ENCODE measurements around the gene TCTN1.
A peak's percentile ranks its signal among the peaks of the same experiment; 100 is the strongest.
"Not testable (repeated sequence)": the region's sequence is repeated elsewhere in the genome, so short reads cannot be mapped to it uniquely, and the experiment has no call there.

TCTN1 gene

DNA sequence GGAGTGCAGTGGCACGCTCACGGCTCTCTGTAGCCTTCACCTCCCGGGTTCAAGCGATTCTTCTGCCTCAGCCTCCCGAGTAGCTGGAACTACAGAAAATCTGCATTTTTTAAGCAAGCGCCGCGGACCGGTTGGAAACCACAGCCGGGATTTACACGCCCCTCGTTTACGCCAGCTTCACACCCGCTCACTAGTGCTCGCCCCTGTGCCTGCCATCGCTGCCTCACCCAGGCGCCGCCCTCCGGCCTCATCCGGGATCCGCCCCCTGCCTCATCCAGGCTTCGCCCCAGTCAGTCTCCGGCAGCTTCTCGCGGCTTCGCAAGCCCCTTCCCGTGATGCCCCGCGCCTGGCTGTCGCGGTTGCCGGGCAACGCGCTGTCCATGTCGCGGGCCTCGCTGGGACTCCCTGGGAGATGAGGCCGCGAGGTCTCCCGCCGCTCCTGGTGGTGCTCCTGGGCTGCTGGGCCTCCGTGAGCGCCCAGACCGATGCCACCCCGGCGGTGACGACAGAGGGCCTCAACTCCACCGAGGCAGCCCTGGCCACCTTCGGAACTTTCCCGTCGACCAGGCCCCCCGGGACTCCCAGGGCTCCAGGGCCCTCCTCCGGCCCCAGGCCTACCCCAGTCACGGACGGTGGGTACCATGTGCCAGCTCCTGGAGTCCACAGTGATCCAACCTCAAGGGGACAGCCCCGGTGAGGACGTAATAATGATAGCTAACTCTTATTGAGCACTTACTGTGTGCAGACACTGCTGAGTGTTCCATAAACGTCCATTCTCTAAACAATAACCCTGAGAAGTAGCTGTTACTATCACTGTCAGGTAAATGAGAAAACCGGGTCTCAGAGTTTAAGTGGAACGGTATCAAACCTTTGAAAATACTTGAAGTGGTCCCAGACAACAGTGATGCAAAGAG, at the start of gene TCTN1:
TSS of gene TCTN1 (plus strand) at position 359 of the 914 bp plus-strand sequence. CDS start at position 413, 54 bp downstream.
- peak; percentile 97 for DNase-seq (ENCODE audit: low read depth)

GRCh38 chr12:110564471-110564991, 49.4 kb upstream of the TCTN1 start:
- no peak for DNase-seq (ENCODE audit: low read depth)

DNA sequence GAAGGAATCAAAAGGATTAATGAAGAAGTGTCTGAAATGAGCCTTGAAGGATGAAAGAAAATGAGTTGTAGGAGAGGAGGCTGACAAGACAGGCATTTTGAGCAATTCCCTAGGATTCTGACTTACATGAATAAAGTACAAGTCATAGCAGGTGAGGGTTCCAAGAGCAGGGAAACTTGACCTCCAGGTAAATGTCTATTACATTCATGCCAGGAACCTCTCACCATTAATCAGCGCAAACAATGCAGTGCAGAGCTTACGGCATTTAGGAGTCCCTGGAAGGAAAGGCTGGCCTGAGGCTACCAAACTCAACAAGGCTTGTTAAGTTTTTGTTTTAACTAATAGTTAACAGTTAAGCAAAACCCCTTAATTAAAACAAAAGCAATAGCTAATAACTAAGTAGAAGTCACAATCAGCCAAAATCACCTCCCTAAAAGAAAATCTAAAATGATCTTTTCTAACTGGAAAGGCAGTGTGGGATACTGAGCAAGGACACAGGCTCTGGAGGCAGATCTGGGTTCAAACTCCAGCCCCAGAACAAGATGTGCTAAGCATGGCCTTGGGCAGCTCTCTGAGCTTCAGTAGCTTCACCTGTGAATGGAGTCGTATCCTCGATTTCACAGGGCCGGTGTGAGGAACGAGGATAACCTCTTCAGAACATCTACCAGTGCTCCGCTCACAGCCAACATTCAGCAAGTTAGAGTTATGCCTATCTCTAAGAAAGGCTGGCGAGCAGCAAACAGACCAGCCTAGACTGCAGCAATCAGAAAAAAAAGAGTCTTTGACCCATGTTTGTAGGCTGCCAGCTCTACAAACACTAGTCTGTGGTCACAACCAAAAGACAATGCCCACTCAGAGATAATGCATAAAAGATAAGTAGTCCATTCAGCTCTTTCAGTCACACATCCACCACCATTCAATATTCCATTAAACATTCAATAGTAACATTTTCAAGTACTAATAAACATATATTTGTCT, 47.7 kb upstream of the TCTN1 start:
- no peak for DNase-seq (ENCODE audit: low read depth)

GRCh38 chr12:110566993-110567392, 46.9 kb upstream of the TCTN1 start:
- DNase-seq (ENCODE audit: low read depth) = no peak

DNA sequence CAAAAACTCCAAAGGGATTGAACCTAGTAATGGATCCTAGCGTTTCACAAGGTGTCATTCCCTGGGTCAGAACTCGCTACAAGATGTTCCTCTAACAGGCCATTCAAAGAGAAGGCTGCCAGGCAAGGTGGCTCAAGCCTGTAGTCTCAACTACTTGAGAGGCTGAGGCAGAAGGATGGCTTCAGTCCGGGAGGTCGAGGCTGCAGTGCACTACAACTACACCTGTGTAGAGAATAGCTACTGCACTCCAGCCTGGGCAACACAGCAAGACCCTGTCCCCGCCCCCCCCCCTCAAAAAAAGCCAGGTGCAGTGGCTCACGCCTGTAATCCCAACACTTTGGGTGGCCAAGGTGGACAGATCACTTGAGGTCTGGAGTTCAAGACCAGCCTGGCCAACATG, 45.2 kb upstream of the TCTN1 start:
- no peak for DNase-seq (ENCODE audit: low read depth)

DNA sequence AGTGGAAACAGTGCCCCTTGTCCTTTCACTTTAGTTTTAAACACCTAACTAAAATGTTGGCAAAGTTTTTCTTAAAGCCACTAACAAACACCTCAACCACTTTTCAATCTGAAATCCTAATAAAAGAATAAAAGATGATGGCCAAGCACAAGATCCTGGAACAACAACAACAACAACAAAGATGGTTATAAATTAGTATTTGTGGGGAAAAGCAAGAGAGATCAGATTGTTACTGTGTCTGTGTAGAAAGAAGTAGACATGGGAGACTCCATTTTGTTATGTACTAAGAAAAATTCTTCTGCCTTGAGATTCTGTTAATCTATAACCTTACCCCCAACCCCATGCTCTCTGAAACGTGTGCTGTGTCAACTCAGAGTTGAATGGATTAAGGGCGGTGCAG, 44.1 kb upstream of the TCTN1 start:
- DNase-seq (ENCODE audit: low read depth) = not testable (repeated sequence)

GRCh38 chr12:110570798-110571197, 43.1 kb upstream of the TCTN1 start:
- not testable (repeated sequence) for DNase-seq (ENCODE audit: low read depth)

DNA sequence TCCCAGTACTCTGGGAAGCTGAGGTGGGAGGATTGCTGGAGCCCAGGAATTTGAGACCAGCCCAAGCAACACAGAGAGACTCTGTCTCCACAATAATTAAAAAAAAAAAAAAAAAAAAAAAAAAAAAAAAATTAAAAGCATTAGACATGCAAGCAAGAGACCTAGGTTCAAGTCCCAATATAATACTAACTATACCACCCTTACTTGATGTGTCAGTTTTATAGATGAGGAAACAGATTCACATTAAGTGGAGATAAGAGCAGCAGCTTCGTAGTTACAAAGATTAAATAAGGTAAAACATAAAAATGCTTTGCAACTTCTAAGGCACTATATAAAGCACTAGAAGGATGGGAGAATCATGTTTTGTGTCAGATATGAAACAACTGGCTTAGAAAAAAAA, 39.9 kb upstream of the TCTN1 start:
- DNase-seq (ENCODE audit: low read depth) = no peak

- DNase-seq (ENCODE audit: low read depth) = not testable (repeated sequence)
These were observed 39.2 kb upstream of the TCTN1 start for GRCh38 chr12:110574717-110575230.

GRCh38 chr12:110575326-110575725, 38.6 kb upstream of the TCTN1 start:
- DNase-seq (ENCODE audit: low read depth) = no peak

DNA sequence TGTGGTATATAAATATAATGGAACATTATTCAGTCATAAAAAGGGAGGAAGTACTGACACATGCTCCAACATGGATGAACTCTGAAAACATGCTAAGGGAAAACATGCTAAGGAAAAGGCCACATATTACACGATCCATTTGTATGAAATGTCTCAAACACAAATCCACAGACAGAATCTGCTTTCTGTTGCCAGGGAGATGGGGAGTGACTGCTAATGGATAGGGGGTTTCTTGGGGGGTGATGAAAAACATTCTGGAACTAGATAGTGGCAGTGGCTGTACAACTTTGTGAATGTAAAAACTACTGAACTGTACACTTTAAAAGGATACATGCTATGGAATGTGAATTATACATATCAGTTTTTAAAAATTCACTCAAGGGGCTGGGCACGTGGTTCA, 37.4 kb upstream of the TCTN1 start:
- DNase-seq (ENCODE audit: low read depth) = no peak

GRCh38 chr12:110577864-110578693, 35.9 kb upstream of the TCTN1 start:
- DNase-seq (ENCODE audit: low read depth) = no peak

DNA sequence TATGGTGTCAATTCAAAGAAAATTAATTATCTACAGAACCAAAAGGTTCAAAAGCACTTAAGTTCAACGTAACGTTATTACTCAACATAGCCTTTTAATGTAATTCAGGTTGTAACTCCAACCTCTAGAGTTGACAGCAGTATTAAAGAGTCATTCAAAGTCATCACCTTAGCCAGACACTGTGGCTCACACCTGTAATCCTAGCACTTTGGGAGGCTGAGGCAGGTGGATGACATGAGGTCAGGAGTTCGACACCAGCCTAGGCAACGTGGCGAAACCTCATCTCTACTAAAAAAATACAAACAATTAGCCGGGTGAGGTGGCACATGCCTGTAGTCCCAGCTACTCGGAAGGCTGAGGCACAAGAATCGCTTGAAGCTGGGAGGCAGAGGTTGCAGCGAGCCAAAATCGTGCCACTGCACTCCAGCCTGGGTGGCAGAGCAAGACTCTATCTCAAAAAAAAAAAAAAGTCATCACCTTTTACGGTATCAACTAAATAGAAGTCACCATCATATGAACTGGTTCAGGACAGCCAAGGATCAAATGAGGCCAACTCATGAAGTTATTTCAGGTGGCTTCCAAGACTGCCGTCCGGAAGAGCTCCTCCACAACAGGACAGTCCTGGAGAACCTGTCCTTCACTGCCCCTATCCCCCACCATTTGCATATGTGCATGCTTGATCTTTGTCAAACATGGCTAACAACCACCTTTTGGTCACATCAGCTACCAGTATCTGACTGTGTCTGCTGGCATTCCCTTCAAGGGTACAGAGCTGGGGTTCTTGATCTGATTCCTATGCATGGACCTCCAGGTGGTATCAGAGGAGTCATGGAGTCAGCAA, 35.0 kb upstream of the TCTN1 start:
- DNase-seq (ENCODE audit: low read depth) = no peak

DNA sequence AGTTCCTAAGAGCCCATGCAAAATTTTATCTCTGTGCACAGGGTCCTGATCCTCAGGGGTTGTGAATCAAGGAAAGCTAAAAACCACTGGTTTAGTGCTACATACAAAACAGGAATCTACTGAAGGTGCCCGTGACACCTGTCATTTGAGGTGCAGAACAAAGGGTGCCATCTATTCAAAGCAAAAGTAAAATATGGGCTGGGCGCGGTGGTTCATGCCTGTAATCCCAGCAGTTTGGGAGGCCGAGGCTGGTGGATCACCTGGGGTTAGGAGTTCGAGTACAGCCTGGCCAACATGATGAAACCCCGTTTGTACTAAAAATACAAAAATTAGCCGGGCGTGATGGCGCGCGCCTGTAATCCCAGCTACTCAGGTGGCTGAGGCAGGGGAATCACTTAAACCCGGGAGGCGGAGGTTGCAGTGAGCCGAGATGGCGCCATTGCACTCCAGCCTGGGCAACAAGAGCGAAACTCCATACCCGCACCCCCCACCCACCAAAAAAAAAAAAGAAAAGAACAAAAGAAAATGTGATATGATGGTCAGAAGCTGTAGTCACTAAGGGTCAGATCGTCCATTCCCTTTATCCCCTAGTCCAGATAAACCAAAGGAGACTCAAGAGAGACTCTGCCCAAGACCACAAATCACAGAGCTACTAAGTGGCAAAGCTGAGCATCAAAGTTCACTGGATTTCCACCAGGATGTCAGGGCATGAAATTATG, 34.2 kb upstream of the TCTN1 start:
- DNase-seq (ENCODE audit: low read depth) = no peak

- no peak for DNase-seq (ENCODE audit: low read depth)
These were observed 32.0 kb upstream of the TCTN1 start for GRCh38 chr12:110581931-110582275.

- DNase-seq (ENCODE audit: low read depth) = peak; percentile 69
These were observed 31.4 kb upstream of the TCTN1 start for GRCh38 chr12:110582276-110583136.

DNA sequence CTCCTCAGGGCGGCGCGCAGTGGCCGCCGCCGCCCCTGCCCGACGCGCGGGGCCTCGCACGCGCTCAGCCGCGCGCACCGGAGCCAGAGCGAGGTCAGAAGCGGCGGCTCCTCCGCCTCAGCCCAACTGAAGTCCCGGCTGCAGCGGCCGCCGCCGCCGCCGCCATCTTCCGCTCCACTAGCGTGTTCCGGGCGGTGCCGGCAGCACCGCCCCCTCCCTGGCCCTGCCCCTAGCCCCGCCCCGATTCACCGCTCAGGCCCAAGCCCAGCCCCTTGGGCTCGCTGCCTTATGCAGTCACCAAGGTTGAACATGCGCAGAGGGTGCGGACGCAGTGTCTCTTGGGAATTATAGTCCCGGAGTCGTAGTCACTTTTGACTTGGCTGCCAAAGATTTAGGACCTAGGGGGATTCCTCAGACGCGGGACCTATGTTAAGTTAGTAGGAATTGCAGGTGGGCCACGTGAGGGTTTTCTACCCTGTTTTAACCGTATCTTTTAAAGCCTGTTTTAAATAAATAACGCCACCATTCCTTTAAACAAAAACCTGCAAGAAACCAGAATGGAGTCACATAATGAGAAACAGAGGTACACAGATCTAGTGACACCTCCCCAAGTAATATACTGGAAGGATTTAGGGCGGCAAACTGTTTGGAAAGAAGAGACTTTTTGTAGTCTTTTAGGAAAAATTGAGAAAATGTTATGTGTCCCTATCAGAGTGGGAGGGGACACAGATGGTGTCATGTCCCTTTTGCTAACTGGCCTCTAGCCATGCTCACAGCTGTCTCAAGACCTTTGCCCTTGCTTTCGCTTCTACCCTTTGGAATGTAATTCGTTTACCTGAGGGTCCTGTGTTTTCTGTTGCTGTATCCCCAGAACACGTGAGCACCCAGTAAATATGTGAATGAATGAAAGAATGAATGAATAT, 30.5 kb upstream of the TCTN1 start, which contains the start of gene PPTC7:
TSS of gene PPTC7 (minus strand) at position 182 of the 923 bp plus-strand sequence. CDS start 287 bp downstream, outside the sequence.
- peak; percentile 96 for DNase-seq (ENCODE audit: low read depth)

All from stimulated activated CD8-positive, alpha-beta memory T cell treated with anti-CD3 and anti-CD28 coated beads, Interleukin-4, amount 100 ng/mL, for 24 hours (primary cell).